GM23338 (cell line): ENCODE measurements around the gene GDA. TPM values are rescaled to one million over a fixed set of nuclear protein-coding genes. Genes with fewer than 3 reads are reported as not detected.

Experiments used
- CREB1 ChIP-seq: fragments of 250-450 bp; sonication (Bioruptor Pico); IDR thresholded peaks from 2 replicates; pipeline ENCODE4 v1.5.0; 2020; ENCODE audit warnings: low read depth, mild to moderate bottlenecking, moderate library complexity
- EZH2 ChIP-seq: fragments of 200-600 bp; sonication (generic); IDR thresholded peaks from one replicate; pipeline ENCODE4 v1.8.0; 2017; ENCODE audit warnings: antibody characterized with exemption, mild to moderate bottlenecking, low read depth; ENCODE audit not compliant: unreplicated experiment
- EZH2phosphoT487 ChIP-seq: fragments of 200-600 bp; sonication (generic); IDR thresholded peaks from one replicate; pipeline ENCODE4 v1.8.1; 2018; ENCODE audit warnings: antibody characterized with exemption; ENCODE audit not compliant: unreplicated experiment
- JUNB ChIP-seq: IDR thresholded peaks from one replicate; pipeline ENCODE4 v1.6.1; 2016; ENCODE audit warnings: antibody characterized with exemption; ENCODE audit not compliant: unreplicated experiment
- STAT1 ChIP-seq: IDR thresholded peaks from one replicate; pipeline ENCODE4 v1.6.1; 2016; ENCODE audit warnings: antibody characterized with exemption; ENCODE audit not compliant: unreplicated experiment
- ZNF114 ChIP-seq: fragments of 250-450 bp; sonication (Bioruptor Pico); IDR thresholded peaks from 2 replicates; pipeline ENCODE4 v1.5.0; 2020; ENCODE audit warnings: mild to moderate bottlenecking, moderate library complexity
- polyA plus RNA-seq: library from polyadenylated mRNA; unstranded; fragments of >200 nt; fragmentation: Nextera tagmentation; extraction: Ambion mirVana; gene quantifications from 2 replicates; pipeline ENCODE4 v1.2.1, GENCODE V29; 2016
- total RNA-seq: library from RNA; depleted of rRNA; stranded (reverse); fragments of >200 nt; shearing (Covaris generic); gene quantifications from 2 replicates; pipeline ENCODE4 v1.2.3, GENCODE V29; 2014
- TF ChIP-seq, protein P1 (sequence below): fragments of 250-450 bp; sonication (Bioruptor Pico); IDR thresholded peaks from 2 replicates; pipeline ENCODE4 v1.5.0; 2020; ENCODE audit warnings: mild to moderate bottlenecking, moderate library complexity
- TF ChIP-seq, protein P2 (sequence below): IDR thresholded peaks from one replicate; pipeline ENCODE4 v1.6.1; 2018; ENCODE audit warnings: antibody characterized with exemption; ENCODE audit not compliant: unreplicated experiment

The GDA gene
- total and polyA plus RNA-seq, 2 experiments from 2014 or later = 4.0 to 5.8 TPM

DNA sequence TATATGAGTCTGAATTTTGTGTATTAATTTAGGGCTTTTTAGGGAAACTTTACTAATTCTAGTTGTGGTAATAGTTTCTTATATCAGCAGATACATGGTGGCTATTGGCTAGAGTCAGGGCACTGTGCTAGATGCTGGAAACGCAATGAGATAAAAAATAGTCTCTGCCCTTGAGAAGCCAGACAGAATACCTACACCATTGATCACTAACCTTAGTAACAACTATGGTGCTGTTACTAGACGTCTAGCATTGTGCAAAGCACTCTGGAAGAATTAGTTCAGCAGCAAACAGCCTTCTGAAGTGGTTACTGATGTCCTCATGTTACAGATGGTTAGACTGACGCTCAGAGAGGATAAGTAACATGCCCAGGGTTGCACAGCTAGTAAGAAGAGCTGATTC lies 61.8 kb downstream of the GDA start (continued):
- TF ChIP-seq, protein P1, sequence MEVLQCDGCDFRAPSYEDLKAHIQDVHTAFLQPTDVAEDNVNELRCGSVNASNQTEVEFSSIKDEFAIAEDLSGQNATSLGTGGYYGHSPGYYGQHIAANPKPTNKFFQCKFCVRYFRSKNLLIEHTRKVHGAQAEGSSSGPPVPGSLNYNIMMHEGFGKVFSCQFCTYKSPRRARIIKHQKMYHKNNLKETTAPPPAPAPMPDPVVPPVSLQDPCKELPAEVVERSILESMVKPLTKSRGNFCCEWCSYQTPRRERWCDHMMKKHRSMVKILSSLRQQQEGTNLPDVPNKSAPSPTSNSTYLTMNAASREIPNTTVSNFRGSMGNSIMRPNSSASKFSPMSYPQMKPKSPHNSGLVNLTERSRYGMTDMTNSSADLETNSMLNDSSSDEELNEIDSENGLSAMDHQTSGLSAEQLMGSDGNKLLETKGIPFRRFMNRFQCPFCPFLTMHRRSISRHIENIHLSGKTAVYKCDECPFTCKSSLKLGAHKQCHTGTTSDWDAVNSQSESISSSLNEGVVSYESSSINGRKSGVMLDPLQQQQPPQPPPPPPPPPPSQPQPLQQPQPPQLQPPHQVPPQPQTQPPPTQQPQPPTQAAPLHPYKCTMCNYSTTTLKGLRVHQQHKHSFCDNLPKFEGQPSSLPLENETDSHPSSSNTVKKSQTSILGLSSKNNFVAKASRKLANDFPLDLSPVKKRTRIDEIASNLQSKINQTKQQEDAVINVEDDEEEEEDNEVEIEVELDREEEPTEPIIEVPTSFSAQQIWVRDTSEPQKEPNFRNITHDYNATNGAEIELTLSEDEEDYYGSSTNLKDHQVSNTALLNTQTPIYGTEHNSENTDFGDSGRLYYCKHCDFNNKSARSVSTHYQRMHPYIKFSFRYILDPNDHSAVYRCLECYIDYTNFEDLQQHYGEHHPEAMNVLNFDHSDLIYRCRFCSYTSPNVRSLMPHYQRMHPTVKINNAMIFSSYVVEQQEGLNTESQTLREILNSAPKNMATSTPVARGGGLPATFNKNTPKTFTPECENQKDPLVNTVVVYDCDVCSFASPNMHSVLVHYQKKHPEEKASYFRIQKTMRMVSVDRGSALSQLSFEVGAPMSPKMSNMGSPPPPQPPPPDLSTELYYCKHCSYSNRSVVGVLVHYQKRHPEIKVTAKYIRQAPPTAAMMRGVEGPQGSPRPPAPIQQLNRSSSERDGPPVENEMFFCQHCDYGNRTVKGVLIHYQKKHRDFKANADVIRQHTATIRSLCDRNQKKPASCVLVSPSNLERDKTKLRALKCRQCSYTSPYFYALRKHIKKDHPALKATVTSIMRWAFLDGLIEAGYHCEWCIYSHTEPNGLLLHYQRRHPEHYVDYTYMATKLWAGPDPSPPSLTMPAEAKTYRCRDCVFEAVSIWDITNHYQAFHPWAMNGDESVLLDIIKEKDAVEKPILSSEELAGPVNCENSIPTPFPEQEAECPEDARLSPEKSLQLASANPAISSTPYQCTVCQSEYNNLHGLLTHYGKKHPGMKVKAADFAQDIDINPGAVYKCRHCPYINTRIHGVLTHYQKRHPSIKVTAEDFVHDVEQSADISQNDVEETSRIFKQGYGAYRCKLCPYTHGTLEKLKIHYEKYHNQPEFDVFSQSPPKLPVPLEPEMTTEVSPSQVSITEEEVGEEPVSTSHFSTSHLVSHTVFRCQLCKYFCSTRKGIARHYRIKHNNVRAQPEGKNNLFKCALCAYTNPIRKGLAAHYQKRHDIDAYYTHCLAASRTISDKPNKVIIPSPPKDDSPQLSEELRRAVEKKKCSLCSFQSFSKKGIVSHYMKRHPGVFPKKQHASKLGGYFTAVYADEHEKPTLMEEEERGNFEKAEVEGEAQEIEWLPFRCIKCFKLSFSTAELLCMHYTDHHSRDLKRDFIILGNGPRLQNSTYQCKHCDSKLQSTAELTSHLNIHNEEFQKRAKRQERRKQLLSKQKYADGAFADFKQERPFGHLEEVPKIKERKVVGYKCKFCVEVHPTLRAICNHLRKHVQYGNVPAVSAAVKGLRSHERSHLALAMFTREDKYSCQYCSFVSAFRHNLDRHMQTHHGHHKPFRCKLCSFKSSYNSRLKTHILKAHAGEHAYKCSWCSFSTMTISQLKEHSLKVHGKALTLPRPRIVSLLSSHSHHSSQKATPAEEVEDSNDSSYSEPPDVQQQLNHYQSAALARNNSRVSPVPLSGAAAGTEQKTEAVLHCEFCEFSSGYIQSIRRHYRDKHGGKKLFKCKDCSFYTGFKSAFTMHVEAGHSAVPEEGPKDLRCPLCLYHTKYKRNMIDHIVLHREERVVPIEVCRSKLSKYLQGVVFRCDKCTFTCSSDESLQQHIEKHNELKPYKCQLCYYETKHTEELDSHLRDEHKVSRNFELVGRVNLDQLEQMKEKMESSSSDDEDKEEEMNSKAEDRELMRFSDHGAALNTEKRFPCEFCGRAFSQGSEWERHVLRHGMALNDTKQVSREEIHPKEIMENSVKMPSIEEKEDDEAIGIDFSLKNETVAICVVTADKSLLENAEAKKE (CRISPR knock-in tag) = no peak
- no peak for TF ChIP-seq CREB1 (CRISPR knock-in tag)
- TF ChIP-seq STAT1 = no peak
- TF ChIP-seq EZH2phosphoT487 = no peak
- TF ChIP-seq EZH2 = no peak
- TF ChIP-seq JUNB = no peak
- TF ChIP-seq, protein P2, sequence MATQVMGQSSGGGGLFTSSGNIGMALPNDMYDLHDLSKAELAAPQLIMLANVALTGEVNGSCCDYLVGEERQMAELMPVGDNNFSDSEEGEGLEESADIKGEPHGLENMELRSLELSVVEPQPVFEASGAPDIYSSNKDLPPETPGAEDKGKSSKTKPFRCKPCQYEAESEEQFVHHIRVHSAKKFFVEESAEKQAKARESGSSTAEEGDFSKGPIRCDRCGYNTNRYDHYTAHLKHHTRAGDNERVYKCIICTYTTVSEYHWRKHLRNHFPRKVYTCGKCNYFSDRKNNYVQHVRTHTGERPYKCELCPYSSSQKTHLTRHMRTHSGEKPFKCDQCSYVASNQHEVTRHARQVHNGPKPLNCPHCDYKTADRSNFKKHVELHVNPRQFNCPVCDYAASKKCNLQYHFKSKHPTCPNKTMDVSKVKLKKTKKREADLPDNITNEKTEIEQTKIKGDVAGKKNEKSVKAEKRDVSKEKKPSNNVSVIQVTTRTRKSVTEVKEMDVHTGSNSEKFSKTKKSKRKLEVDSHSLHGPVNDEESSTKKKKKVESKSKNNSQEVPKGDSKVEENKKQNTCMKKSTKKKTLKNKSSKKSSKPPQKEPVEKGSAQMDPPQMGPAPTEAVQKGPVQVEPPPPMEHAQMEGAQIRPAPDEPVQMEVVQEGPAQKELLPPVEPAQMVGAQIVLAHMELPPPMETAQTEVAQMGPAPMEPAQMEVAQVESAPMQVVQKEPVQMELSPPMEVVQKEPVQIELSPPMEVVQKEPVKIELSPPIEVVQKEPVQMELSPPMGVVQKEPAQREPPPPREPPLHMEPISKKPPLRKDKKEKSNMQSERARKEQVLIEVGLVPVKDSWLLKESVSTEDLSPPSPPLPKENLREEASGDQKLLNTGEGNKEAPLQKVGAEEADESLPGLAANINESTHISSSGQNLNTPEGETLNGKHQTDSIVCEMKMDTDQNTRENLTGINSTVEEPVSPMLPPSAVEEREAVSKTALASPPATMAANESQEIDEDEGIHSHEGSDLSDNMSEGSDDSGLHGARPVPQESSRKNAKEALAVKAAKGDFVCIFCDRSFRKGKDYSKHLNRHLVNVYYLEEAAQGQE = no peak
- TF ChIP-seq ZNF114 (CRISPR knock-in tag) = no peak
